AG04449 (cell line): Measurements from ENCODE around the gene PRR35.

Source experiments
- CTCF ChIA-PET: fragments of 350-600 bp; formaldehyde crosslinking; extraction: SDS; loops from one replicate; lab custom pipeline; 2021; ENCODE audit warnings: antibody characterized with exemption; lab: Yijun Ruan, JAX
- POLR2A ChIA-PET: fragments of 400-600, 350-600 bp; formaldehyde crosslinking; extraction: SDS; loops from one replicate; lab custom pipeline; 2020; ENCODE audit warnings: antibody characterized with exemption, inconsistent platforms; lab: Yijun Ruan, JAX
- DNase-seq: peaks from one replicate; pipeline ENCODE4 v3.0.0-alpha.2; 2010; ENCODE audit warnings: low read depth, low spot score
- H3K4me3 ChIP-seq: 2 replicates; pipeline ENCODE4 v1.5.1; 2011; ENCODE audit warnings: low read depth, mild to moderate bottlenecking, control low read depth, low read length
- TF ChIP-seq, protein P1 (sequence below): IDR thresholded peaks from one replicate; pipeline ENCODE4 v1.5.1; 2011; ENCODE audit warnings: mild to moderate bottlenecking, moderate library complexity, low read length, control low read depth, inconsistent platforms; ENCODE audit not compliant: insufficient read depth; ENCODE audit errors: missing control alignments

PRR35 gene

DNA sequence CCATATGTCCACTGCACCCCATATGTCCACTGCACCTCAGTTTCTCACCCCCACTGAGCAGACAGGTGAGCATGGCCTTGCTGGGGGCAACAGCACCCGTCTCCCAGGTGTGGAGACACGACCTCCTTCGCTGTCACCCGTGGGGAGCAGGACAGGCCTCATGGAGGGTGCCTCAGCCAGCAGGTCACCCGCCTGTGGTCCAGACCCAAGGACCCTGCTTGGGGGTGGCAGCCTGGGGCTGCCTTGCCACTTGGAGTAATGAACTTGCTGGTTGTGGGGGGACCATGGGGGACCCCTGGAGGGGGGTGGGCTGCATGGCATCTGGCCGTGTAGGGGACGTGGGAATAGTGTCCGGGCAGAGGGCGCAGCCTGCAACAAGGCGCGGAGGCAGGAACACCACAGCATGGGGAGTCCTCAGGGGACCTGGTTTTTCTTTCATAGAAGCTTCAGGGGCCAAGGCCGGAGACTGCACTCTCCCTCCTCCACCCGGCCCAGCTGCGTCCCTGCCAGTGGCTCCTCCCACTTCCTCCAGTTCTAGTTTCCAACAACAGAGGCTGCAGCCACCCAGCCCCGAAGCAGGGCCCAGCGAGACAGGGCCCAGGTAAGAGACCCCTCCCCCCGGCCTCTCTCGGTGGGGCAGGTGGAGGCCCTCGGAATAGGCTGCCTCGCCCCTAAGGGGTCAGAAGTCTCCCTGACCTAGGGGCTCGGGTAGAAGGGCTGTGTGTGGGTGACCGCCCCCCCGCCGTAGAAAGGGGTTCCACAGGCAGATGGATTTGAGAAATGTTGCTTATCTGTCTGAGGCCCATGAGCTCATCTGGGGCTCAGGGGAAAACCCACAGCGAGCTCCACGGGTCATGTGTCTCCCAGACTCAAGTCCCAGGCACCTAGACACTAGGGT, 6.5 kb downstream of the PRR35 start, which contains the start of gene NHLRC4:
NHLRC4 (plus strand) TSS at position 531 of the 898 bp plus-strand sequence. CDS start 1,043 bp downstream, outside the sequence.
- DNase-seq: no peak
- CTCF ChIA-PET: interaction anchor here (1.4 kb wide), 1 partner anchor 10 kb away, joined by 5 read pairs; no protein-coding TSS in a partner anchor
- POLR2A ChIA-PET: interaction anchor here (0.9 kb wide), 1 partner anchor 11 kb away, joined by 3 read pairs; no protein-coding TSS in a partner anchor
- H3K4me3 ChIP-seq: 0 out of 2 replicates have a peak within 1 kb of the TSS, but pooled peaks have one; percentile 15
- TF ChIP-seq, protein P1, sequence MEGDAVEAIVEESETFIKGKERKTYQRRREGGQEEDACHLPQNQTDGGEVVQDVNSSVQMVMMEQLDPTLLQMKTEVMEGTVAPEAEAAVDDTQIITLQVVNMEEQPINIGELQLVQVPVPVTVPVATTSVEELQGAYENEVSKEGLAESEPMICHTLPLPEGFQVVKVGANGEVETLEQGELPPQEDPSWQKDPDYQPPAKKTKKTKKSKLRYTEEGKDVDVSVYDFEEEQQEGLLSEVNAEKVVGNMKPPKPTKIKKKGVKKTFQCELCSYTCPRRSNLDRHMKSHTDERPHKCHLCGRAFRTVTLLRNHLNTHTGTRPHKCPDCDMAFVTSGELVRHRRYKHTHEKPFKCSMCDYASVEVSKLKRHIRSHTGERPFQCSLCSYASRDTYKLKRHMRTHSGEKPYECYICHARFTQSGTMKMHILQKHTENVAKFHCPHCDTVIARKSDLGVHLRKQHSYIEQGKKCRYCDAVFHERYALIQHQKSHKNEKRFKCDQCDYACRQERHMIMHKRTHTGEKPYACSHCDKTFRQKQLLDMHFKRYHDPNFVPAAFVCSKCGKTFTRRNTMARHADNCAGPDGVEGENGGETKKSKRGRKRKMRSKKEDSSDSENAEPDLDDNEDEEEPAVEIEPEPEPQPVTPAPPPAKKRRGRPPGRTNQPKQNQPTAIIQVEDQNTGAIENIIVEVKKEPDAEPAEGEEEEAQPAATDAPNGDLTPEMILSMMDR: no peak

DNA sequence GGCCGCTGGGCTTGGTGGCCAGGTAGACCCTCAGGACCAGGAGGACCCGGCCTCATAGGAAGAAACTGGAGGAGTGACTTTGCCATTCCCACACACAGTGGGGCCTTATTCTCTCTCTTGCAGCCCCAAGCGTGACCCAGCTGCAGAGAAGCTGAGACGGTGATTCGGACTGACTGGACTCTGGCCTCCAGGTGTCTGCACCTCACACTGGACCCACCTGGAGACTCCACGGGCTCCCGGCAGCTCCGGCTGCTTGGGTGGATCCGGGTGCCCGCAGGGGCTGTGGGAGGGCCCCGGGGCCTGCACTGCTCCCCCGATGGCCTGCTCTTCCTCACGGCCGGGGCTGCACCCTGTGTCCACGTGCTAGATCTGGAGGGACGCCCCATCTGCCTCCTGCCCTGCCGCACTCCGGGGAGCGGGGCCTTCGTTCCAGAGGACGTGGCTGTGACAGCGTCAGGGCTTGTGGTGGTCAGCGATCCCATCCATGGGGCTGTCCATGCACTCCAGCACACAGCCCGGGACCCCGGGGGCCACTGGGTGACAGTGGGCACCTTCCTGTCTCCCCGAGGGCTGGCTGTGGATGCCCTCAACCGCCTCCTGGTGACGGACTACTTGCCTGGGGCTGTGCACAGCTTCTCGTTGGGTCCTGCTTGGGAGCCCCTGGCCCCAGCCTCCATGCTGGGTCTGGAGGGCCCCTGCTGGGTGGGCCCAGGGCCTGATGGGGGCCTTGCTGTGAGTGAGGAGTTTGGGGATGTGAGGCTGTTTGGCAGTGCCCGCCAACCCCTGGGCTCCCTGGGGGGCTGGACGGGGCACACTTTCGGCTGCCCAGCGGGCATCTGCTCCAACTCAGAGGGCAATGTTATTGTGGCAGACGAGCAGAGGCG, 7.4 kb downstream of the PRR35 start:
- ChIA-PET POLR2A (interaction anchor here (0.9 kb wide), 1 partner anchor 10 kb away, joined by 3 read pairs; no protein-coding TSS in a partner anchor), CTCF (interaction anchor here (1.4 kb wide), 1 partner anchor 9 kb away, joined by 5 read pairs; no protein-coding TSS in a partner anchor)

GRCh38 chr16:568401-569258, 8.4 kb downstream of the PRR35 start:
- ChIA-PET POLR2A (interaction anchor here (0.6 to 1.0 kb wide), 2 partner anchors 27 to 30 kb away, joined by 3 read pairs; no protein-coding TSS in a partner anchor), CTCF (interaction anchor here (0.6 to 1.5 kb wide), 3 partner anchors 8 to 98 kb away, joined by 3 to 4 read pairs (median 3); no protein-coding TSS in a partner anchor)
- no peak for DNase-seq
- TF ChIP-seq, protein P1: no peak
- H3K4me3 ChIP-seq: peak overlapping the region; percentile 77

More for the DNA sequence above, 7.4 kb downstream of the PRR35 start:
- no peak overlapping the region for H3K4me3 ChIP-seq
- TF ChIP-seq, protein P1: no peak
- DNase-seq: no peak

DNA sequence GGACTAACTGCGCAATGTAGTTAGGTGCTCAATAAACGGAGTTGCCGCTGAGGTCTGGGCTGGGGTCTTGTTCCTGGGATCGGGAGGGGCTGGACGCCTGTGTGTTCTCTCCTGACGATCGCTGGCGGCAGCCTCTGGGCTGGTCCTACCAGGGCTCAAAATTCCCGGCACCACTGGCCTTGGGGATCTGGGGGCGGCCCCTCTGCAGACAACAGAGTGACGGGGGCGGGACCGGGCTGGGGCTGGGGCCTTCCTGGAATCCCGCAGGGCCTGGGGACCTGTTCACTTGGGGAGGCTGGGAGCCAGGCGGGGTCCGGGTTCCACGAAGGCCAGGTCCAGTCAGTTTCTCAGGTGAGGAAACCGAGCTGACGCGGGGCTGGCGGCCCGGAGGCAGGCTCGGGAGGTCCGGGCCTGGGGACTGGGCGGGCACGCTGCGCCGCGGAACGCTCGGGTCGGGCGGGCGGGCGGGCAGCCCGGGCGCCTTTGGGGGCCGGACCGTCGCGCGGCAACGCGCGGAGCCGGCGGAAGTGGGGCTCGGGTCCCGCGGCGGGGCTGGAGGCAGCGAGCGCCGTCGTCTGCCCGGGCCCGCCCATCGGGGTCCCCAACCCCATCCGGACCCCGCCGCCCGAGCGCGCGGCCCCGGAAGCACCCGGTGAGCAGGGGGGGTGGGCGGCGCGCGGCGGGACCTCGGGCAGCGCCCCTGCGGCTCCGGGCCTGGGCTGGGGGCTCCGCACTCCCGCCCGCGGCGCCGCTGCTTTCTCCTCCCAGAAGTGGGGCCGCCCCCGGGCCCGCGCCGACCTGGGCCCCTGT, 9.5 kb downstream of the PRR35 start, which contains the start of gene PIGQ:
PIGQ (plus strand) TSS at position 524 of the 810 bp plus-strand sequence. CDS start 4,107 bp downstream, outside the sequence.
- ChIA-PET CTCF (interaction anchor here (0.6 to 1.5 kb wide), 3 partner anchors 7 to 97 kb away, joined by 3 to 4 read pairs (median 3); no protein-coding TSS in a partner anchor), POLR2A (interaction anchor here (1.0 kb wide), 1 partner anchor 31 kb away, joined by 3 read pairs; no protein-coding TSS in a partner anchor)
- H3K4me3 ChIP-seq: peak within 1 kb of the TSS; percentile 77
- TF ChIP-seq, protein P1: no peak
- no peak for DNase-seq
